NCI-H1436 (cell line): ENCODE results near the gene LEPROT.

Experiments
- DNase-seq: peaks from one replicate; lab custom pipeline; 2025; lab: John Stamatoyannopoulos, UW

LEPROT gene

GRCh38 chr1:65412256-65412983, 8.0 kb upstream of the LEPROT start:
- DNase-seq = no peak

- no peak for DNase-seq
Measured at GRCh38 chr1:65412984-65413375, 7.5 kb upstream of the LEPROT start.

GRCh38 chr1:65414538-65414937, 5.9 kb upstream of the LEPROT start:
- DNase-seq = no peak

- DNase-seq = no peak
Measured at GRCh38 chr1:65416767-65417166, 3.7 kb upstream of the LEPROT start.

- no peak for DNase-seq
Measured at GRCh38 chr1:65417729-65418128, 2.7 kb upstream of the LEPROT start.

- no peak for DNase-seq
Measured at GRCh38 chr1:65418522-65419185, 1.8 kb upstream of the LEPROT start.

GRCh38 chr1:65419681-65420589, 533 bp upstream of the LEPROT start:
- peak; percentile 97 for DNase-seq

GRCh38 chr1:65421351-65422025, 1.0 kb downstream of the LEPROT start:
- no peak for DNase-seq

- no peak for DNase-seq
Measured at GRCh38 chr1:65422241-65423203, 2.1 kb downstream of the LEPROT start.

GRCh38 chr1:65423884-65424572, 3.6 kb downstream of the LEPROT start:
- DNase-seq = no peak

- DNase-seq = no peak
Measured at GRCh38 chr1:65424573-65424889, 4.1 kb downstream of the LEPROT start.

- no peak for DNase-seq
Measured at GRCh38 chr1:65425006-65425405, 4.5 kb downstream of the LEPROT start.

- DNase-seq = no peak
Measured at GRCh38 chr1:65425697-65426096, 5.2 kb downstream of the LEPROT start.

GRCh38 chr1:65429078-65429477, 8.6 kb downstream of the LEPROT start:
- no peak for DNase-seq

- no peak for DNase-seq
Measured at GRCh38 chr1:65429806-65430205, 9.3 kb downstream of the LEPROT start.

GRCh38 chr1:65431111-65431705, 10.7 kb downstream of the LEPROT start:
- DNase-seq = peak; percentile 10

GRCh38 chr1:65432918-65433317, 12.4 kb downstream of the LEPROT start:
- no peak for DNase-seq

GRCh38 chr1:65434255-65434654, 13.8 kb downstream of the LEPROT start:
- DNase-seq = no peak

- DNase-seq = no peak
Measured at GRCh38 chr1:65434760-65435159, 14.3 kb downstream of the LEPROT start.

GRCh38 chr1:65435987-65436386, 15.5 kb downstream of the LEPROT start:
- DNase-seq = no peak
